NOMO-1 treated with DMSO at 0.1 percent for 48 hours (cell line): ENCODE data around the gene GALNT7.

Source experiments
- DNase-seq: peaks from one replicate; lab custom pipeline; 2025; ENCODE audit not compliant: unreplicated experiment; lab: John Stamatoyannopoulos, UW

The GALNT7 gene

GRCh38 chr4:173293663-173294062 is 125.1 kb downstream of the GALNT7 start:
- DNase-seq, result no peak

DNA sequence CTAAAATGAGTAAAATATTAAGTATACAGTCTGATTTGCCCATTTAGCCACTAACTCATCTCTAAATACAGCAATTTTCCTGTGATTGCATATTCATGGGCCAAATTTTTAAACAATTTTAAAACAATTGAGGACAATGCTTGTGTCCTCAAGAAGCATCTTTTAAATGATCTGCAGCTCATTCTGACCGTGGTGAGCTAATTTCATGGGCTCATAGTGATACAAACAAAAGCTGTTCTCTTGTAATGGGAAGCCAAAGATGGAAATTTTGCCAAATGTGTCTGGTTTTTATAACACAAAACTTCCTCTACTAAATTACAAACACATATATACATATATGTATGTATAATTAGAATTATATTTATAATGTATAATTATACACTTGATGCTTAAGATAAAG is 125.8 kb downstream of the GALNT7 start:
- DNase-seq, result no peak

GRCh38 chr4:173301518-173302201 is 133.0 kb downstream of the GALNT7 start:
- DNase-seq, result peak; percentile 40

GRCh38 chr4:173307778-173308177 is 139.2 kb downstream of the GALNT7 start:
- DNase-seq, result no peak

GRCh38 chr4:173311368-173311767 is 142.8 kb downstream of the GALNT7 start:
- DNase-seq, result no peak

DNA sequence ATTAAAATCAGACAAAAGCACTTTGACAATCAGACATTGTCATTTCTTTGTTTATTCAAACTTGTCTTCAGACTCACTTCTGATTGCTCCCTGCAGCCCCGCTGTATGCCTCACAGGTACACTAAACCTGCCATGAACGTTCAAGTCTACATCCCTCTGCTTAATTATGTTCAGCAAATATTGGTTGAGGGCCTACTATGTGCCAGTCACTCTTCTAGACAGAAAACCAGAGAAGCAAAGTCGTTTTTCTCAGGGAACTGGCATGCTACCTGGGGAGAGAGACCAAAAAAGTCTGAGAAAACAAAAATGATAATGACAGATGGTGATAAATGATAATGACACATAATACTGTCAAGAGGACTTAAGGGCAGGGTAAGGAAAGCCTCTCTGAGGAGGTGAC is 146.1 kb downstream of the GALNT7 start:
- DNase-seq, result no peak

GRCh38 chr4:173316060-173316459 is 147.4 kb downstream of the GALNT7 start:
- DNase-seq, result no peak

- no peak for DNase-seq
These were observed 148.4 kb downstream of the GALNT7 start for GRCh38 chr4:173317004-173317403.

GRCh38 chr4:173318240-173318639 is 149.6 kb downstream of the GALNT7 start:
- DNase-seq, result no peak

DNA sequence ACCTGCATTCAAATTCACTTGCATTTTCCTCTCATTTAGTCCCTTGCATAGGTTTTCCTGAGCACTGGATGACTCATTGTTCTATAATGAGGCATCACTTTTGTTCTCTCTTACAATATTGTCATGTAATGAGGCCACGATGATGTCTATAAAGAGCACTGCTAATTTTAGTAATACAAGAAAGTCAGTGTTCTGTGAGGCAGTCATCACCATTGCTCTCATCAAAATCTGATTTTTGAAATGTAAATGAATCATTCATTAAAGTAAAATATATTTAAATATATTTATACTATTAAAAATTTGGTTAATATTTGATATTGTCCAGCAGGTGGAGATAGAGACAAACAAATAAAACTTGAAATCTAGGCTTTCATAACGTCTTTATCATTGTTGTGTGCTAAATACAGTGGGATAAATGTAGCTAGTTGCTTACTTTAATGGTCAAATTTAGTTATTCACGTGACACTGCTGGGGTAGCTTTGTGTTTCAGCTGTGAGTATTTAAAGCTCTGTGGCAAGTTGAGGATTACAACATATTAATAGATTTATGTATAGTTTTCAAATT is 150.1 kb downstream of the GALNT7 start:
- peak; percentile 53 for DNase-seq

DNA sequence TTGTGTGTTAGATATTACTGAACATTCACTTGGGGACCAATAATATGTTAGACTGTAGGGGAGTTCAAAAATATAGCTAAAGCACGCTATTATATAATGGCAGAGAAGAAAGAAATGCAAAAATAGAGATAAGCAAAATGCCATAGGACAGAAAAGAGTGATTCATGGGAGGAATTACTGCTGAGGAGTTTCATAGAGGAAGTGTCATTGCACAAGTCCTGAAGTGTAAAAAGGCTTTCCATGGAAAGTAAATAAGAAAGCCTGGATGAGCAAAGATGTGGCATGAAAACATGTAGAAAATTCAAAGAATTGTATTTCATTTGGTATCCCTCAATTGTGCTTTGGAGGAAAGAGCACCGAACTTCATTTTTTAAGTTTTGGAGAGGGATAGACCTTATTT is 151.1 kb downstream of the GALNT7 start:
- peak; percentile 59 for DNase-seq

- DNase-seq, result no peak
These were observed 156.6 kb downstream of the GALNT7 start for GRCh38 chr4:173325007-173325736.

GRCh38 chr4:173328236-173328901 is 159.8 kb downstream of the GALNT7 start:
- no peak for DNase-seq

DNA sequence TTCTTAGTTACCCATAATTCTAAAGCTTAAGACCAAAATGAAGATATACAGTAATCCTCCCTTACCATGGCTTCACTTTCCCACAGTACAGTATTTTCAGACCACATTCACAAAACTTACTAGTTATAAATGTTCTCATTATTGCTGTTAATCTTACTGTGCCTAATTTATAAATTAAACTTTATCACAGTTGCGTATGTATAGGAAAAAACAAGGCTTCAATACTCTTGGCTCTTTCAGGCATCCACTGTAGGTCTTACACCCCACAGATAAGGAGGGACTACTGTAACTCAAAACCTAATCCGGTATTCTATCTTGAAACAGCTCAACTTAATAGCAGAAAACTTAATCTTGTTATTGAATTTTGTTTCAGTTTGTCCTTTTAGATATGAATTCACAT is 162.0 kb downstream of the GALNT7 start:
- DNase-seq, result no peak

GRCh38 chr4:173332021-173332487 is 163.4 kb downstream of the GALNT7 start:
- peak; percentile 62 for DNase-seq

GRCh38 chr4:173332963-173333657 is 164.5 kb downstream of the GALNT7 start:
- no peak for DNase-seq

DNA sequence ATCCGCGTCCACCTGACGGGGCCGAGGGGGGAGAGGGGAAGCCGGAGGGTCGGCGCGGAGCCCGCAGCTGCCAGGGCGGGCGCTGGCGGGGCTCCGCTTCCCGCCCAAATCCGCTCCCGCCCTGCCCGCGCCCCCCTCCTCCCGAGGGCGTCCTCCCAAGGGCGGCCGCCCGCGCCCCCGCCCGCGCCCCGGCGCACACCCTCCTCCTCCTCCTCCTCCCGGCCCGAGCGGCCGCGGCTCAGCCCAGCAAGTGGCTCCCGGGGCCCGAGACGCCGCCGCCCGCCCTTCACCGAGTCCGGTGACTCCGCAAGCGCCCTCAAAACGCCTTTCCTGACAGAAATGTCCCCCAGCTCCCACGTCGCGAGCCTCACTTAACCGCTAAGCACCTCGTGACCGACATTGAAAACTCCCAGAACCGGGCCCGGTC is 165.1 kb downstream of the GALNT7 start:
- no peak for DNase-seq

DNA sequence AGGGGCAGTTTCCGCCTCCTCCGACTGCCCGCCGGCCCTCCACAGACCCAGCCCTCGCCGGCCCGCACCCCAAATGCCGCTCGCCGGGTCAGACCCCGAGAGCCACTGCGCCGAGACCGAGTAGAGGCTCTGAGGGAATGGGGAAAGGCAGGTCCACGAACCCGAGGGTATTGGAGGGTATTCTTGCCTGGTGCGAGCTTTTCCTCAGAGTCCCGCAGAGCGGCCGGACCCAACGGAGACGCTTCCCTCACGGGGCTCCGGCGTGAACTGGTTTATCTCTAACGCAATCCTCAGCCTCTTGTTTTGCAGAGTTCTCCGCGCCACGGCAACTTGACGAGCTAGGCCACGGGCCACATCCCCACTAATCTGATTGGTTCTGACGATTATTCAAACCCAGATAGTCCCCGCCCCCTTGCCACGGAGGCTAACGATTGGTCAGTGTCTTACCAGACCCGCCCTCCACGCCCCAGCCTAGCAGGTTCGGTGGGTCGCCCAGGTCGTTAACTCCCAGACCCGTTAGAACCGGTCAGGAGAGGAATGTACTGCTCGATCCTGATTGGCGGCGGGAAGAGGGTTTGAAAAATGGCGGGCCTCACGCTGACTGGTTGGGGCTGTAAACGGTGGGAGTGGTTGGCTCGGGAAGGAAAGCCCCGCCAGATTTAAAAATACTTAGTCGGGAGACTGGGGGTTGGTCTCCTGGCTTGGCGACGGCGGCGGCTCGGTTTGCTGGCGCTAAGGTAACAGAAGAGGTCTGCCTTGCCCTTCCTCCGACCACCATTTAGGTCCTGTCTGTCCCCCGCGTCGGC is 165.7 kb downstream of the GALNT7 start, which contains the start of gene HMGB2:
HMGB2 (minus strand) TSS at position 274 of the 806 bp plus-strand sequence. CDS start 709 bp downstream, outside the sequence.
- peak; percentile 99 for DNase-seq

- DNase-seq, result peak; percentile 71
These were observed 166.5 kb downstream of the GALNT7 start for GRCh38 chr4:173334891-173335752.
